WERI-Rb-1 (cell line): ENCODE measurements around the gene SPTSSA.

Source experiments
- DNase-seq: peaks from one replicate; pipeline ENCODE4 v3.0.0-alpha.2; 2020
- H3K27ac ChIP-seq: fragments of 250-450 bp; sonication (Bioruptor Pico); 2 replicates; pipeline ENCODE4 v1.5.1; 2020; ENCODE audit warnings: mild to moderate bottlenecking, moderate library complexity
- H3K27me3 ChIP-seq: fragments of 250-450 bp; sonication (Bioruptor Pico); 2 replicates; pipeline ENCODE4 v1.5.1; 2021; ENCODE audit warnings: mild to moderate bottlenecking, low read depth, moderate library complexity; ENCODE audit not compliant: insufficient read depth, severe bottlenecking
- H3K36me3 ChIP-seq: fragments of 250-450 bp; sonication (Bioruptor Pico); 2 replicates; pipeline ENCODE4 v1.5.1; 2020; ENCODE audit warnings: mild to moderate bottlenecking, moderate library complexity
- H3K4me3 ChIP-seq: 2 replicates; pipeline ENCODE4 v1.5.1; 2011; ENCODE audit warnings: low read depth, mild to moderate bottlenecking, control low read depth, low read length
- H3K9me3 ChIP-seq: fragments of 250-450 bp; sonication (Bioruptor Pico); 2 replicates; pipeline ENCODE4 v1.5.1; 2021; ENCODE audit warnings: mild to moderate bottlenecking, moderate library complexity; ENCODE audit not compliant: severe bottlenecking
- CTCF ChIP-seq: IDR thresholded peaks from 2 replicates; pipeline ENCODE4 v1.5.1; 2011; ENCODE audit warnings: low read depth, mild to moderate bottlenecking, control low read depth, inconsistent platforms, low read length

Gene SPTSSA

GRCh38 chr14:34502001-34502400 lies 40.0 kb upstream of the SPTSSA start:
- no peak for DNase-seq
- Histone ChIP-seq H3K9me3 (no peaks in the 10 kb centered on the region), H3K27me3 (no peaks in the 10 kb centered on the region), H3K4me3 (no peak overlapping the region), H3K27ac (no peak overlapping the region), H3K36me3 (no peaks in the 10 kb centered on the region)
- no peak for TF ChIP-seq CTCF

- H3K36me3 ChIP-seq, result no peaks in the 10 kb centered on the region
- no peaks in the 10 kb centered on the region for H3K9me3 ChIP-seq
- no peak overlapping the region for H3K4me3 ChIP-seq
- TF ChIP-seq CTCF, result no peak
- H3K27me3 ChIP-seq, result no peaks in the 10 kb centered on the region
- H3K27ac ChIP-seq, result no peak overlapping the region
- no peak for DNase-seq
Measured at GRCh38 chr14:34501004-34501580, 39.1 kb upstream of the SPTSSA start.

- TF ChIP-seq CTCF, result peak; percentile 66
Measured at GRCh38 chr14:34498684-34499412, 36.8 kb upstream of the SPTSSA start.

GRCh38 chr14:34496679-34497513 lies 34.9 kb upstream of the SPTSSA start:
- TF ChIP-seq CTCF, result no peak
- no peak overlapping the region for H3K27ac ChIP-seq

More at GRCh38 chr14:34498684-34499412, 36.8 kb upstream of the SPTSSA start:
- Histone ChIP-seq H3K4me3 (no peak overlapping the region), H3K27ac (no peak overlapping the region), H3K9me3 (no peaks in the 10 kb centered on the region), H3K27me3 (no peaks in the 10 kb centered on the region), H3K36me3 (no peaks in the 10 kb centered on the region)
- DNase-seq, result peak; percentile 45

GRCh38 chr14:34496007-34496678 lies 34.1 kb upstream of the SPTSSA start:
- Histone ChIP-seq H3K27ac (no peak overlapping the region), H3K9me3 (no peaks in the 10 kb centered on the region), H3K4me3 (no peak overlapping the region), H3K36me3 (no peaks in the 10 kb centered on the region), H3K27me3 (no peaks in the 10 kb centered on the region)
- no peak for TF ChIP-seq CTCF
- DNase-seq, result no peak

More at GRCh38 chr14:34496679-34497513, 34.9 kb upstream of the SPTSSA start:
- no peaks in the 10 kb centered on the region for H3K27me3 ChIP-seq
- no peak for DNase-seq
- H3K9me3 ChIP-seq, result no peaks in the 10 kb centered on the region
- H3K36me3 ChIP-seq, result no peaks in the 10 kb centered on the region
- no peak overlapping the region for H3K4me3 ChIP-seq
